Stomach (tissue), 9 donors: Measurements from ENCODE around the gene ITPRIP. TPM values are rescaled to one million over a fixed set of nuclear protein-coding genes. Genes with fewer than 3 reads are reported as not detected.

Experiments
- DNase-seq, 2 donors: peaks; one replicate each; pipeline versions ENCODE4 v3.0.0 to v3.0.0-alpha.2; 2013 to 2019
- H3K27ac ChIP-seq, 5 donors: fragments of 200-600 bp in 4 of 5; sonication (generic) in 4 of 5; one replicate each; pipeline ENCODE4 v1.5.1; 2013 to 2019; ENCODE audit warnings: mild to moderate bottlenecking in 1 of 5, moderate library complexity in 1 of 5
- H3K27me3 ChIP-seq, 3 donors: fragments of 200-600 bp; sonication (generic); one replicate each; pipeline ENCODE4 v1.5.1; 2017 to 2019; ENCODE audit warnings: mixed run types in 1 of 3
- H3K36me3 ChIP-seq, 4 donors: fragments of 200-600 bp; sonication (generic); 1 replicate in 3 of 4; 2 replicates in 1 of 4; pipeline ENCODE4 v1.5.1; 2016 to 2019
- H3K4me1 ChIP-seq, 4 donors: fragments of 200-600 bp; sonication (generic); one replicate each; pipeline ENCODE4 v1.5.1; 2016 to 2019
- H3K4me3 ChIP-seq, 4 donors: fragments of 200-600 bp; sonication (generic) in 3 of 4; one replicate each; pipeline ENCODE4 v1.5.1; 2016 to 2019; ENCODE audit warnings: mild to moderate bottlenecking in 1 of 4
- H3K9me3 ChIP-seq, 4 donors: fragments of 200-600 bp; sonication (generic); one replicate each; pipeline ENCODE4 v1.5.1; 2016 to 2019
- EP300 ChIP-seq: sonication (generic); formaldehyde crosslinking; IDR thresholded peaks from one replicate; pipeline ENCODE4 v1.6.1; 2017; ENCODE audit warnings: antibody characterized with exemption
- POLR2A ChIP-seq, 4 donors: fragments of 450-650 bp; IDR thresholded peaks; one replicate each; pipeline ENCODE4 v1.6.1; 2016; ENCODE audit warnings: antibody characterized with exemption in 4 of 4, control low read depth in 2 of 4, mild to moderate bottlenecking in 1 of 4, moderate library complexity in 1 of 4
- POLR2AphosphoS5 ChIP-seq, 3 donors: sonication (generic); formaldehyde crosslinking; IDR thresholded peaks; one replicate each; pipeline ENCODE4 v1.6.1; 2016; ENCODE audit warnings: antibody characterized with exemption in 3 of 3
- WGBS, 5 donors: extraction: QIAGEN DNeasy Blood & Tissue Kit in 3 of 5; methylation state at CpG; one replicate each; pipeline versions ENCODE4 v1.1.5 to v1.1.7; 2013 to 2018; 5-methylcytosine and 5-hydroxymethylcytosine counted together
- intact Hi-C: fragments of 100-400 bp; cut with DNase I; formaldehyde crosslinking; loops from one replicate; pipeline ENCODE4 v1.15.1; 2023; ENCODE audit warnings: low total_unique reads
- polyA plus RNA-seq, 3 donors: library from polyadenylated mRNA; stranded (reverse); fragments of 200-250 nt; gene quantifications; one replicate each; pipeline ENCODE4 v1.2.3, GENCODE V29; 2013
- total RNA-seq, 5 donors: library from RNA; depleted of rRNA; stranded (reverse); fragments of >200 nt; gene quantifications; one replicate each; pipeline versions ENCODE4 v1.1.0 to v1.2.3, GENCODE V29; 2014 to 2016
- TF ChIP-seq, protein P1 (sequence below), 7 experiments: fragments of 450-650 bp in 4 of 7; fragments of 200-600 bp in 3 of 7; sonication (generic) in 3 of 7; IDR thresholded peaks; one replicate each; pipeline ENCODE4 v1.5.1; 2016 to 2019; ENCODE audit warnings: antibody characterized with exemption in 7 of 7, control low read depth in 2 of 7, mild to moderate bottlenecking in 1 of 7
- donor health status: healthy with polysubstance abuse.
- donor health status: Bipolar disorder and iron deficiency.
- donor health status: healthy.

The ITPRIP gene
- total and polyA plus RNA-seq, 8 donors = 1.7 to 13.5 (median 6.9) TPM

DNA sequence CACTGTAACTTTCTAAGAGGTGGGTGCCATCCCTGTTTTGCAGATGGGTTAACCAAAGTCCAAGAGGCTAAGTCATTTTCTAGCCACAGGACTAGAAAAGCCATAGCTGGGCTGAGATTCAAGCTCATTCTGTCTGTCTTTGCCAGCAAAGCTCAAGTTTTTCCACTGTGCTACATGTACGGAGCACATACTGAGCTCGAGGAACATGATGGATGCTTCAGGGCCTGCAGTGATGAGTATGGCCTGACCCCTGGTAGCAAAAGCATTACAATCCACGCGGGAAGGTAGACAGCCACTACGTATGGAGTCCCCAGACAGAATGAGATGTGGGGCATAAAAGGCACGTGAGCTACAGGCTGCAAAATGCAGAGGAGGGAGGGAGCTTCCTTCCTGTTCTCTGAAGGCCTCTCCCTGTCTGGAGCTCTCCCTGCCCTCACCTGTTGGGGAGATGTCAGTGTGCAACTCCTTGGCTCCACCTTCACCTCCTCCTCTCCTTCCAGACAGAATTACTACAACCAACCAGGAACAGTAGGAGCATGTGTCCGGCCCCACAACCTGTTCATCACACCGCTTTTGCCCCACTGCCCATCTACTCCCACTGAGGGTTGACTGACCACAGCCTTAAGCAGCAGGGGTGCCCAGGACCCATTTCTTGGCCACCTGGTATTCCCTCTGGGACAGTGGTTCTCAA is 16.4 kb downstream of the ITPRIP start:
- intact Hi-C loops = no loop called here
- DNase-seq = no peak
- H3K27ac ChIP-seq = peak overlapping the region in 4 of 5 donors; percentile 8 to 84 (median 61)

DNA sequence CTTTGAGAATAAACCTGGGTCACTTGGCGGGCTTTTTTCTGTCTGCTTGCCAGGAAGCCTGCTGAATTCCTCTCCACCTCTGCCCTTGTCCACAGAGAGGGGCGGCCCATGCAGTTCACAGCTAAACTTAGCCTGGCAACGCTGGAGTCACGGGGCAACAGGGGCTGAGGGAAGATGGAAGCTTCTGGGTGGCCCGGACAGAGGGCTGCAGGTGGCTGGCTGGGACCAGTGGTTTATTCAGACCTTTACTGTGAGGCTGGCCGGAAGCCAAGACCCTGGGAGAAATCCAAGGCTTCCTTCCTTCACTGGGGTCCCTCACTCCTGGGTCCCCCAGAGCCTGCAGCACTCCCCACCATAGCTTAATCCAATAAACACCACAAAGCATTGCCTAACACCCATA is 17.0 kb downstream of the ITPRIP start:
- TF ChIP-seq EP300 (no peak), POLR2AphosphoS5 (IDR thresholded peaks at IDR 0.05) (no peak), POLR2A (IDR thresholded peaks at IDR 0.05) (no peak)
- TF ChIP-seq, protein P1, sequence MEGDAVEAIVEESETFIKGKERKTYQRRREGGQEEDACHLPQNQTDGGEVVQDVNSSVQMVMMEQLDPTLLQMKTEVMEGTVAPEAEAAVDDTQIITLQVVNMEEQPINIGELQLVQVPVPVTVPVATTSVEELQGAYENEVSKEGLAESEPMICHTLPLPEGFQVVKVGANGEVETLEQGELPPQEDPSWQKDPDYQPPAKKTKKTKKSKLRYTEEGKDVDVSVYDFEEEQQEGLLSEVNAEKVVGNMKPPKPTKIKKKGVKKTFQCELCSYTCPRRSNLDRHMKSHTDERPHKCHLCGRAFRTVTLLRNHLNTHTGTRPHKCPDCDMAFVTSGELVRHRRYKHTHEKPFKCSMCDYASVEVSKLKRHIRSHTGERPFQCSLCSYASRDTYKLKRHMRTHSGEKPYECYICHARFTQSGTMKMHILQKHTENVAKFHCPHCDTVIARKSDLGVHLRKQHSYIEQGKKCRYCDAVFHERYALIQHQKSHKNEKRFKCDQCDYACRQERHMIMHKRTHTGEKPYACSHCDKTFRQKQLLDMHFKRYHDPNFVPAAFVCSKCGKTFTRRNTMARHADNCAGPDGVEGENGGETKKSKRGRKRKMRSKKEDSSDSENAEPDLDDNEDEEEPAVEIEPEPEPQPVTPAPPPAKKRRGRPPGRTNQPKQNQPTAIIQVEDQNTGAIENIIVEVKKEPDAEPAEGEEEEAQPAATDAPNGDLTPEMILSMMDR (IDR thresholded peaks at IDR 0.05) = no peak
- peak overlapping the region in 3 of 5 donors; percentile 46 to 84 (median 76) for H3K27ac ChIP-seq
- no peak for DNase-seq
- H3K36me3 ChIP-seq = peaks cover 0 to 2% (median 0%) of the 10 kb centered on the region in 4 donors
- no peaks in the 10 kb centered on the region for H3K9me3 ChIP-seq
- intact Hi-C loops = no loop called here
- no peak overlapping the region for H3K4me3 ChIP-seq
- peaks cover 77 to 100% (median 91%) of the 10 kb centered on the region in 4 donors for H3K4me1 ChIP-seq
- 73 to 85% (median 78%) methylated on average over 6 of the region's 6 CpGs for WGBS, 5 donors
- H3K27me3 ChIP-seq = no peaks in the 10 kb centered on the region

More for the DNA sequence above, 16.4 kb downstream of the ITPRIP start:
- Histone ChIP-seq H3K4me3 (no peak overlapping the region), H3K4me1 (peaks cover 80 to 100% (median 91%) of the 10 kb centered on the region in 4 donors), H3K9me3 (no peaks in the 10 kb centered on the region), H3K27me3 (no peaks in the 10 kb centered on the region), H3K36me3 (no peaks in the 10 kb centered on the region)
- TF ChIP-seq POLR2AphosphoS5 (IDR thresholded peaks at IDR 0.05) = no peak
- no peak for TF ChIP-seq EP300
- no peak for TF ChIP-seq POLR2A (IDR thresholded peaks at IDR 0.05)
- TF ChIP-seq, protein P1 (IDR thresholded peaks at IDR 0.05) = no peak
- 49 to 75% (median 73%) methylated on average over 8 of the region's 8 CpGs for WGBS, 5 donors

DNA sequence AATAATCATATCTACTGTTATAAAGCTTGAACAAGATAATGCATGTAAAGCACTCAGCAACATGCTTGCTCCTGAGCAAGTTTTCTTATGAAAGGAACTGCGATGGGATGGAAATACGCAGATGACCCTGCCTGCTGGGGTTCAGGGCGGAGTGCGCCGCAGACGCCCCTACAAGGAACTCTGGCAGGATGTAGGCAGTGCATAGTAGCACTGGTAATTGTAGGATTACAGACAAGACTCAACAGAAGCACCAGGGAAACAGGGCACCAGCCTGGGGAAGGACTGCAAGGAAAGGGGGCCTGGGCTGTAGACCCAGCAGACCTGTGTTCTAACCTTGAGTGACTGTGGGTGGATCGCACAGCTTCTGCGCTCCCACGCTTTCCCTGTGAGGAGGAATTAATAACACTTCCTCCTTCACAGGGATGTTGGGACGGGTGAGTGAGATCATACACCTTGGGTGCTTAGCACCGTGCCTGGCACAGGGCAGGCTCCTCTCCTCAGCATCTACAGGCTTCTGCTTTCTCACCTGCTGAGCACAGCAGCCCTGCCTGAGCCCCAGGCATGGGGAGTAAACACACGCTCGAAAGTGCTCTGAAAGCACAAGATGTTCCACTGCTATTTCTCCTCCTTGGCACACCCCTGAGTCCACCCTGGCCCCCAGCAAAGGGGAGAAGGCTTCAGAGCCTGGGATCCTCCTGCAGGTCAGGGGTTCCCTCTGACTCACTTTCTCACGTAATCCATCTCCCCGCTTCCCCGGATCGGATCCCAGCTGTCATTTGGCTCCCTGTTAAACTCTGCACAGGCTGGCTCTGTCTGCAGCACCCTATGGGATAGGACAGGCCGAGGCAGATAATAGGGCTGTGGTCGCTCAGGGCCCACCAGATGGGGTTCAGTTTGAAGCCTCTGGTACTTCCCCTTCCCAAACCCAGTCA is 19.2 kb downstream of the ITPRIP start:
- H3K27ac ChIP-seq = peak overlapping the region; percentile 14 to 69 (median 63)
- no peaks in the 10 kb centered on the region for H3K27me3 ChIP-seq
- intact Hi-C loops = no loop called here
- H3K9me3 ChIP-seq = no peaks in the 10 kb centered on the region
- TF ChIP-seq EP300 (peak; percentile 50), POLR2A (IDR thresholded peaks at IDR 0.05) (no peak), POLR2AphosphoS5 (IDR thresholded peaks at IDR 0.05) (peak; percentile 12 to 58 (median 40))
- TF ChIP-seq, protein P1 (IDR thresholded peaks at IDR 0.05) = no peak
- H3K36me3 ChIP-seq = peaks cover 18 to 23% (median 20%) of the 10 kb centered on the region in 4 donors
- 69 to 85% (median 79%) methylated on average over 17 to 19 of the region's 19 CpGs for WGBS, 5 donors
- H3K4me3 ChIP-seq = no peak overlapping the region
- no peak for DNase-seq
- H3K4me1 ChIP-seq = peaks cover 58 to 81% (median 71%) of the 10 kb centered on the region in 4 donors

DNA sequence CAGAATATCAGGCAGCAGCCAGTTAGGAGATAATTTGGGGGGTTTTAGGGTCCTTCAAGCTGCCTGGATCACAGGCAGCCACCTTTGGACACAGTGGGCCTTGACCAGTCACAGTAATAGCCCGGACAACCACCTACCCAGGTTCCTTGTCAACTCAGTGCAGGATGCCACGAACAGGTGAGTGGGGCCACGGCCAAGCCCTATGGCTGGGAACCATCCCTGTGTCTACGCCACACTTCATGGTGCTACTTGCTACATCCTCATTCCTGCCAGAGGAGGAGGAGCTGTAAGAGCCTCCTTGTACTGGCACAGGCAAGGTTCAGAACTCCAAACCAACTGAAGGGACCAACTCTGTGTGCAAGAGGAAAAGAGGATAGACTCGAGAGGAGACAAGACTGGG is 19.9 kb downstream of the ITPRIP start:
- Histone ChIP-seq H3K36me3 (peaks cover 25 to 31% (median 27%) of the 10 kb centered on the region in 4 donors), H3K27ac (peak overlapping the region in 4 of 5 donors; percentile 39 to 66 (median 64)), H3K27me3 (no peaks in the 10 kb centered on the region), H3K9me3 (no peaks in the 10 kb centered on the region), H3K4me3 (no peak overlapping the region), H3K4me1 (peaks cover 52 to 73% (median 64%) of the 10 kb centered on the region in 4 donors)
- TF ChIP-seq POLR2AphosphoS5 (IDR thresholded peaks at IDR 0.05) (no peak), POLR2A (IDR thresholded peaks at IDR 0.05) (no peak)
- intact Hi-C loops = no loop called here
- no peak for DNase-seq
- 83 to 99% (median 92%) methylated on average over 4 to 5 of the region's 5 CpGs for WGBS, 5 donors
